Suprapubic skin (tissue), 4 donors: ENCODE results near the gene LRRC51.

Experiments used
- CTCF ChIP-seq, 2 donors: fragments of 200-600 bp in 1 of 2; fragments of 450-650 bp in 1 of 2; sonication (generic) in 1 of 2; IDR thresholded peaks; one replicate each; pipeline ENCODE4 v1.5.1; 2016 to 2019; ENCODE audit warnings: antibody characterized with exemption in 2 of 2, mild to moderate bottlenecking in 1 of 2, moderate library complexity in 1 of 2
- EP300 ChIP-seq: sonication (generic); formaldehyde crosslinking; IDR thresholded peaks from one replicate; pipeline ENCODE4 v1.6.1; 2017; ENCODE audit warnings: antibody characterized with exemption
- POLR2AphosphoS5 ChIP-seq, 3 donors: sonication (generic); formaldehyde crosslinking; IDR thresholded peaks; one replicate each; pipeline ENCODE4 v1.6.1; 2017; ENCODE audit warnings: antibody characterized with exemption in 3 of 3

GRCh38 chr11:72075109-72075508 lies 5.5 kb upstream of the LRRC51 start:
- TF ChIP-seq CTCF (IDR thresholded peaks at IDR 0.05), result no peak
- no peak for TF ChIP-seq POLR2AphosphoS5 (IDR thresholded peaks at IDR 0.05)
- TF ChIP-seq EP300, result no peak
